CD14-positive monocyte (primary cell): ENCODE results near the gene CARD19. TPM values are rescaled to one million over a fixed set of nuclear protein-coding genes. Genes with fewer than 3 reads are reported as not detected.

Experiments used
- DNase-seq, 3 donors: peaks; one replicate each; pipeline ENCODE4 v3.0.0-alpha.2; 2011 to 2022
- H2AFZ ChIP-seq: 2 replicates; pipeline ENCODE4 v1.6.0; 2012; ENCODE audit warnings: mild to moderate bottlenecking, low read depth, low read length, inconsistent platforms; ENCODE audit not compliant: insufficient read depth, poor library complexity, severe bottlenecking
- H3K27ac ChIP-seq, 2 donors: 1 replicate in 1 of 2; 2 replicates in 1 of 2; pipeline ENCODE4 v1.5.1; 2012 to 2013; ENCODE audit warnings: low read length in 2 of 2, control low read depth in 1 of 2, inconsistent platforms in 1 of 2, low read depth in 1 of 2, mild to moderate bottlenecking in 1 of 2
- H3K27me3 ChIP-seq, 2 donors: one replicate each; pipeline versions ENCODE4 v1.6.0 to v1.6.1; 2011 to 2013; ENCODE audit warnings: low read length in 2 of 2; ENCODE audit not compliant: control insufficient read depth in 2 of 2, insufficient read depth in 2 of 2
- H3K36me3 ChIP-seq, 2 donors: replicated peaks in 1 of 2; 1 replicate in 1 of 2; 2 replicates in 1 of 2; pipeline versions ENCODE4 v1.5.1 to v1.6.1; 2012 to 2013; ENCODE audit warnings: low read length in 2 of 2, control low read depth in 1 of 2, inconsistent platforms in 1 of 2, mild to moderate bottlenecking in 1 of 2; ENCODE audit not compliant: insufficient read depth in 2 of 2, control insufficient read depth in 1 of 2
- H3K4me1 ChIP-seq, 2 donors: 1 replicate in 1 of 2; 2 replicates in 1 of 2; pipeline versions ENCODE4 v1.5.1 to v1.6.1; 2012 to 2013; ENCODE audit warnings: low read length in 2 of 2, control low read depth in 1 of 2, inconsistent platforms in 1 of 2, mild to moderate bottlenecking in 1 of 2, moderate library complexity in 1 of 2; ENCODE audit not compliant: insufficient read depth in 2 of 2, control insufficient read depth in 1 of 2
- H3K4me2 ChIP-seq: replicated peaks from 2 replicates; pipeline ENCODE3; 2012; ENCODE audit warnings: low read length, moderate library complexity, mild to moderate bottlenecking; ENCODE audit not compliant: poor library complexity, severe bottlenecking; ENCODE audit errors: extremely low read depth
- H3K4me3 ChIP-seq, 3 experiments: fragments of 200-600 bp in 1 of 3; sonication (generic) in 1 of 3; replicated peaks in 1 of 3; 1 replicate in 2 of 3; 2 replicates in 1 of 3; pipeline ENCODE4 v1.5.1; 2011 to 2013; ENCODE audit warnings: low read length in 3 of 3, mild to moderate bottlenecking in 3 of 3, control low read depth in 2 of 3, low read depth in 2 of 3, inconsistent platforms in 1 of 3, moderate library complexity in 1 of 3
- H3K79me2 ChIP-seq: 2 replicates; pipeline ENCODE4 v1.6.0; 2012; ENCODE audit warnings: mild to moderate bottlenecking, control low read depth, inconsistent platforms, low read length, moderate library complexity; ENCODE audit not compliant: insufficient read depth
- H3K9ac ChIP-seq: 2 replicates; pipeline ENCODE4 v1.6.0; 2017; ENCODE audit warnings: low read length, mild to moderate bottlenecking; ENCODE audit not compliant: insufficient read depth, poor library complexity, severe bottlenecking
- H3K9me3 ChIP-seq, 2 donors: replicated peaks in 1 of 2; 1 replicate in 1 of 2; 2 replicates in 1 of 2; pipeline versions ENCODE4 v1.5.1 to v1.6.1; 2012 to 2013; ENCODE audit warnings: low read length in 2 of 2, control low read depth in 1 of 2; ENCODE audit not compliant: control insufficient read depth in 1 of 2, insufficient read depth in 1 of 2
- H4K20me1 ChIP-seq: 2 replicates; pipeline ENCODE4 v1.6.0; 2012; ENCODE audit warnings: mild to moderate bottlenecking, low read length, control low read depth, moderate library complexity; ENCODE audit not compliant: insufficient read depth
- H3K27ac Mint-ChIP-seq, 7 donors: one replicate each; pipeline ENCODE4 v1.8.0; 2020; ENCODE audit warnings: mild to moderate bottlenecking in 7 of 7, mixed read lengths in 7 of 7, moderate library complexity in 6 of 7, inconsistent platforms in 2 of 7
- H3K27me3 Mint-ChIP-seq, 3 donors: one replicate each; pipeline ENCODE4 v1.8.0; 2021 to 2022; ENCODE audit warnings: low read depth in 3 of 3, mild to moderate bottlenecking in 3 of 3, mixed read lengths in 3 of 3, moderate library complexity in 3 of 3, inconsistent platforms in 1 of 3
- H3K36me3 Mint-ChIP-seq, 2 donors: one replicate each; pipeline ENCODE4 v1.8.0; 2020; ENCODE audit warnings: mixed read lengths in 2 of 2, inconsistent platforms in 1 of 2, mild to moderate bottlenecking in 1 of 2
- H3K4me1 Mint-ChIP-seq: one replicate; pipeline ENCODE4 v1.8.0; 2020; ENCODE audit warnings: mild to moderate bottlenecking, mixed read lengths
- H3K4me3 Mint-ChIP-seq, 2 donors: one replicate each; pipeline ENCODE4 v1.8.0; 2020; ENCODE audit warnings: mild to moderate bottlenecking in 2 of 2, mixed read lengths in 2 of 2, moderate library complexity in 1 of 2
- H3K9me3 Mint-ChIP-seq, 7 donors: one replicate each; pipeline ENCODE4 v1.8.0; 2020 to 2022; ENCODE audit warnings: mixed read lengths in 7 of 7, mild to moderate bottlenecking in 6 of 7, moderate library complexity in 6 of 7, inconsistent platforms in 2 of 7
- CTCF ChIP-seq: fragments of 200-600 bp; IDR thresholded peaks from one replicate; pipeline ENCODE4 v1.8.0; 2022; ENCODE audit warnings: antibody characterized with exemption, mild to moderate bottlenecking
- WGBS: methylation state at CpG from one replicate; pipeline ENCODE4 v1.1.5; 2013; ENCODE audit warnings: missing lambda C conversion rate; ENCODE audit not compliant: insufficient coverage; 5-methylcytosine and 5-hydroxymethylcytosine counted together
- intact Hi-C, 2 donors: fragments of 100-400 bp; cut with micrococcal nuclease; formaldehyde crosslinking; loops; one replicate each; pipeline versions ENCODE4 v1.15.0 to v1.15.1; 2023
- polyA plus RNA-seq, 3 donors: library from polyadenylated mRNA; depleted of rRNA in 1 of 3; unstranded in 2 of 3; stranded (reverse) in 1 of 3; fragments of 300-500 nt in 2 of 3; fragments of >200 nt in 1 of 3; fragmentation: Illumina TruSeq in 2 of 3; gene quantifications; 1 replicate in 2 of 3; 2 replicates in 1 of 3; pipeline ENCODE4 v1.2.3, GENCODE V29; 2012 to 2021

Gene CARD19
- polyA plus RNA-seq, 3 donors = 130 to 506 (median 137) TPM

GRCh38 chr9:93154293-93154903 lies 58.4 kb downstream of the CARD19 start:
- Histone ChIP-seq H3K4me3 (no peak overlapping the region), H2AFZ (no peak overlapping the region), H3K4me2 (no peak overlapping the region), H3K27me3 (no peaks in the 10 kb centered on the region), H4K20me1 (no peaks in the 10 kb centered on the region), H3K9ac (no peak overlapping the region), H3K36me3 (no peaks in the 10 kb centered on the region), H3K79me2 (no peaks in the 10 kb centered on the region), H3K27ac (no peak overlapping the region), H3K9me3 (no peaks in the 10 kb centered on the region), H3K4me1 (peaks cover 0 to 3% of the 10 kb centered on the region in 2 donors)
- peak; percentile 76 for TF ChIP-seq CTCF
- WGBS = 97% methylated on average over 12 of the region's 14 CpGs
- H3K4me1 Mint-ChIP-seq = peaks cover 6% of the 10 kb centered on the region
- no peaks in the 10 kb centered on the region for H3K36me3 Mint-ChIP-seq
- intact Hi-C loops = loop anchor here in 1 of 2 donors (5.0 kb wide), 1 partner anchor 47 kb away; no protein-coding TSS in a partner anchor
- H3K4me3 Mint-ChIP-seq = no peak overlapping the region
- DNase-seq = peak in 2 of 3 donors; percentile 42 to 63
- H3K9me3 Mint-ChIP-seq = peaks cover 0 to 3% (median 0%) of the 10 kb centered on the region in 7 donors
- peaks cover 0 to 3% (median 0%) of the 10 kb centered on the region in 3 donors for H3K27me3 Mint-ChIP-seq
- H3K27ac Mint-ChIP-seq = peak overlapping the region in 1 of 7 donors; percentile 64

GRCh38 chr9:93155716-93156474 lies 59.9 kb downstream of the CARD19 start:
- Histone ChIP-seq H3K4me2 (no peak overlapping the region), H3K9ac (no peak overlapping the region), H3K27me3 (no peaks in the 10 kb centered on the region), H3K4me3 (no peak overlapping the region), H3K79me2 (no peaks in the 10 kb centered on the region), H3K27ac (no peak overlapping the region), H3K9me3 (no peaks in the 10 kb centered on the region), H2AFZ (no peak overlapping the region), H4K20me1 (no peaks in the 10 kb centered on the region), H3K36me3 (no peaks in the 10 kb centered on the region), H3K4me1 (peaks cover 6 to 10% of the 10 kb centered on the region in 2 donors)
- H3K9me3 Mint-ChIP-seq = peaks cover 0 to 3% (median 0%) of the 10 kb centered on the region in 7 donors
- intact Hi-C loops = no loop called here
- H3K27ac Mint-ChIP-seq = no peak overlapping the region
- peaks cover 0 to 8% (median under 1%) of the 10 kb centered on the region in 3 donors for H3K27me3 Mint-ChIP-seq
- DNase-seq = no peak
- no peaks in the 10 kb centered on the region for H3K36me3 Mint-ChIP-seq
- 95% methylated on average over 12 of the region's 16 CpGs for WGBS
- H3K4me3 Mint-ChIP-seq = no peak overlapping the region
- peaks cover 10% of the 10 kb centered on the region for H3K4me1 Mint-ChIP-seq
- no peak for TF ChIP-seq CTCF
